Karpas-422 (cell line): ENCODE data around the gene CDCA3. TPM values are rescaled to one million over a fixed set of nuclear protein-coding genes. Genes with fewer than 3 reads are reported as not detected.
A peak's percentile ranks its signal among the peaks of the same experiment; 100 is the strongest.
"Not testable (repeated sequence)": the region's sequence is repeated elsewhere in the genome, so short reads cannot be mapped to it uniquely, and the experiment has no call there.

Source experiments
- DNase-seq: peaks from one replicate; pipeline ENCODE4 v3.0.0-alpha.2; 2015
- H2AFZ ChIP-seq: fragments of 200-600 bp; sonication (generic); 2 replicates; pipeline ENCODE4 v1.6.1; 2014; ENCODE audit warnings: antibody characterized with exemption, low read length, mixed read lengths
- H3K27ac ChIP-seq: fragments of 200-600 bp; sonication (generic); 2 replicates; pipeline ENCODE4 v1.5.1; 2014; ENCODE audit warnings: mild to moderate bottlenecking, low read length, moderate library complexity
- H3K27me3 ChIP-seq: fragments of 200-600 bp; sonication (generic); 2 replicates; pipeline ENCODE4 v1.6.1; 2014; ENCODE audit warnings: low read length, mixed read lengths
- H3K36me3 ChIP-seq: fragments of 200-600 bp; sonication (generic); 2 replicates; pipeline ENCODE4 v1.6.1; 2014; ENCODE audit warnings: low read length, mixed read lengths; ENCODE audit not compliant: insufficient read depth
- H3K4me1 ChIP-seq: fragments of 200-600 bp; sonication (generic); 2 replicates; pipeline ENCODE4 v1.6.1; 2014; ENCODE audit warnings: mild to moderate bottlenecking, low read length, mixed read lengths
- H3K4me2 ChIP-seq: fragments of 200-600 bp; sonication (generic); 2 replicates; pipeline ENCODE4 v1.6.1; 2014; ENCODE audit warnings: low read length, low read depth, mild to moderate bottlenecking; ENCODE audit not compliant: poor library complexity, severe bottlenecking
- H3K4me3 ChIP-seq: fragments of 200-600 bp; sonication (generic); 2 replicates; pipeline ENCODE4 v1.5.1; 2014; ENCODE audit warnings: mild to moderate bottlenecking, antibody characterized with exemption, low read length, mixed read lengths
- H3K79me2 ChIP-seq: fragments of 200-600 bp; sonication (generic); 2 replicates; pipeline ENCODE4 v1.6.1; 2014; ENCODE audit warnings: mild to moderate bottlenecking, low read length, mixed read lengths
- H3K9ac ChIP-seq: fragments of 200-600 bp; sonication (generic); 2 replicates; pipeline ENCODE4 v1.6.0; 2014; ENCODE audit warnings: low read length
- H3K9me2 ChIP-seq: fragments of 200-600 bp; sonication (generic), shearing (Covaris generic); replicated peaks from 2 replicates; pipeline ENCODE4 v1.6.0; 2014; ENCODE audit warnings: mild to moderate bottlenecking, low read length, moderate library complexity; ENCODE audit not compliant: insufficient read depth
- H3K9me3 ChIP-seq: fragments of 300-700, 200-600 bp; sonication (generic); 2 replicates; pipeline ENCODE4 v1.6.1; 2014; ENCODE audit warnings: low read length, mixed read lengths
- H4K20me1 ChIP-seq: fragments of 200-600 bp; sonication (generic); 2 replicates; pipeline ENCODE4 v1.6.1; 2014; ENCODE audit warnings: mild to moderate bottlenecking, antibody characterized with exemption, low read length, low read depth; ENCODE audit not compliant: insufficient read depth
- total RNA-seq: library from RNA; depleted of rRNA; stranded (reverse); fragments of >200 nt; shearing (Covaris generic); gene quantifications from 2 replicates; pipeline ENCODE4 v1.2.3, GENCODE V29; 2014; ENCODE audit warnings: low replicate concordance

The CDCA3 gene
- total RNA-seq, 1 experiment from 2014 or later, result 70.0 TPM

- no peaks in the 10 kb centered on the region for H3K9me3 ChIP-seq
- H2AFZ ChIP-seq, result peak overlapping the region; percentile 93; the same call in 1 of the 2 replicates
- H3K4me3 ChIP-seq, result peak overlapping the region; percentile 57
- no peaks in the 10 kb centered on the region for H3K79me2 ChIP-seq
- peaks cover 14% of the 10 kb centered on the region for H3K4me1 ChIP-seq
- H3K36me3 ChIP-seq, result peaks cover 4% of the 10 kb centered on the region; the same call in 1 of the 2 replicates
- no peaks in the 10 kb centered on the region for H3K9me2 ChIP-seq
- DNase-seq, result peak; percentile 99
- H3K4me2 ChIP-seq, result peak overlapping the region; percentile 68
- peak overlapping the region; percentile 87 for H3K27ac ChIP-seq
- no peaks in the 10 kb centered on the region for H4K20me1 ChIP-seq
- H3K27me3 ChIP-seq, result no peaks in the 10 kb centered on the region
- H3K9ac ChIP-seq, result peak overlapping the region; percentile 67
These were observed 39.9 kb upstream of the CDCA3 start for GRCh38 chr12:6890789-6891645.

- H2AFZ ChIP-seq, result not testable (repeated sequence)
- Histone ChIP-seq H3K9ac (peak overlapping the region; percentile 67; the same call in 1 of the 2 replicates), H3K27ac (peak overlapping the region; percentile 87)
These were observed 38.9 kb upstream of the CDCA3 start for GRCh38 chr12:6889775-6890573.

DNA sequence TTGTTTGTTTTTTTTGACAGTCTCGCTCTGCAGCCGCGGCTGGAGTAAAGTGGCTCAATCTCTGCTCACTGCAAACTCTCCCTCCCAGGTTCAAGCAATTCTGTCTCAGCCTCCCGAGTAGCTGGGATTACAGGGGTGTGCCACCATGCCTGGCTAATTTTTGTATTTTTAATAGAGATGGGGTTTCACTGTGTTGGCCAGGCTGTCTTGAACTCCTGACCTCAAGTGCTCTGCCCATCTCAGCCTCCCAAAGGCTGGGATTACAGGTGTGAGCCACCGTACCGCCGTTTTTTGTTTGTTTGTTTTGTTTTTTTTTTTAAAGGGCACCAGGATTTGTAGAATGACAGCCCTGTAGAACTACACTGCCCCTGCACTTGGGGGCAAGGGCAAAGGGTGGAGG is 37.7 kb upstream of the CDCA3 start:
- DNase-seq, H3K9me3 ChIP-seq, H2AFZ ChIP-seq: not testable (repeated sequence)

More at GRCh38 chr12:6889775-6890573, 38.9 kb upstream of the CDCA3 start:
- peaks cover 14% of the 10 kb centered on the region for H3K4me1 ChIP-seq
- not testable (repeated sequence) for DNase-seq, H3K36me3 ChIP-seq, H3K9me2 ChIP-seq, H3K79me2 ChIP-seq, H3K9me3 ChIP-seq, H4K20me1 ChIP-seq, H3K27me3 ChIP-seq
- H3K4me2 ChIP-seq, result peak overlapping the region; percentile 68
- H3K4me3 ChIP-seq, result peak overlapping the region; percentile 55; the same call in 1 of the 2 replicates

GRCh38 chr12:6888360-6888759 is 37.3 kb upstream of the CDCA3 start:
- H3K4me1 ChIP-seq, result peaks cover 14% of the 10 kb centered on the region
- no peaks in the 10 kb centered on the region for H3K79me2 ChIP-seq
- no peak overlapping the region for H2AFZ ChIP-seq
- no peak for DNase-seq
- no peaks in the 10 kb centered on the region for H3K9me3 ChIP-seq
- H3K4me3 ChIP-seq, result no peak overlapping the region
- no peak overlapping the region for H3K9ac ChIP-seq
- H3K27me3 ChIP-seq, result no peaks in the 10 kb centered on the region
- no peak overlapping the region for H3K4me2 ChIP-seq
- H3K36me3 ChIP-seq, result peaks cover 17% of the 10 kb centered on the region; the same call in 1 of the 2 replicates
- H3K27ac ChIP-seq, result no peak overlapping the region
- no peaks in the 10 kb centered on the region for H4K20me1 ChIP-seq
- no peaks in the 10 kb centered on the region for H3K9me2 ChIP-seq

More for the DNA sequence above, 37.7 kb upstream of the CDCA3 start:
- H4K20me1 ChIP-seq, H3K27ac ChIP-seq, H3K4me2 ChIP-seq, H3K9me2 ChIP-seq, H3K27me3 ChIP-seq, H3K79me2 ChIP-seq, H3K4me3 ChIP-seq, H3K9ac ChIP-seq: not testable (repeated sequence)
- H3K4me1 ChIP-seq, result peaks cover 14% of the 10 kb centered on the region
- peaks cover 13% of the 10 kb centered on the region; the same call in 1 of the 2 replicates for H3K36me3 ChIP-seq

GRCh38 chr12:6887460-6887859 is 36.4 kb upstream of the CDCA3 start:
- no peak for DNase-seq
- no peak overlapping the region for H3K4me3 ChIP-seq
- H3K4me2 ChIP-seq, result no peak overlapping the region
- no peak overlapping the region for H3K27ac ChIP-seq
- no peak overlapping the region for H2AFZ ChIP-seq
- H3K9me3 ChIP-seq, result no peaks in the 10 kb centered on the region
- no peaks in the 10 kb centered on the region for H3K27me3 ChIP-seq
- peaks cover 14% of the 10 kb centered on the region for H3K4me1 ChIP-seq
- no peaks in the 10 kb centered on the region for H3K79me2 ChIP-seq
- no peak overlapping the region for H3K9ac ChIP-seq
- no peaks in the 10 kb centered on the region for H3K9me2 ChIP-seq
- peaks cover 17% of the 10 kb centered on the region; the same call in 1 of the 2 replicates for H3K36me3 ChIP-seq
- H4K20me1 ChIP-seq, result no peaks in the 10 kb centered on the region

- not testable (repeated sequence) for H3K79me2 ChIP-seq, H3K27ac ChIP-seq, H3K4me3 ChIP-seq, H3K9me2 ChIP-seq, H3K9ac ChIP-seq, H4K20me1 ChIP-seq, H3K4me2 ChIP-seq, H2AFZ ChIP-seq, H3K9me3 ChIP-seq, H3K27me3 ChIP-seq, DNase-seq
- peaks cover 10% of the 10 kb centered on the region for H3K4me1 ChIP-seq
- peaks cover 17% of the 10 kb centered on the region; the same call in 1 of the 2 replicates for H3K36me3 ChIP-seq
These were observed 35.3 kb upstream of the CDCA3 start for GRCh38 chr12:6886206-6886999.

GRCh38 chr12:6884539-6884938 is 33.5 kb upstream of the CDCA3 start:
- Histone ChIP-seq H3K4me2 (no peak overlapping the region), H3K27me3 (no peaks in the 10 kb centered on the region), H2AFZ (no peak overlapping the region), H3K9me3 (no peaks in the 10 kb centered on the region), H3K4me1 (no peaks in the 10 kb centered on the region), H3K79me2 (no peaks in the 10 kb centered on the region), H3K4me3 (no peak overlapping the region), H3K27ac (no peak overlapping the region), H3K9ac (no peak overlapping the region), H3K36me3 (peaks cover 17% of the 10 kb centered on the region; the same call in 1 of the 2 replicates), H3K9me2 (no peaks in the 10 kb centered on the region), H4K20me1 (no peaks in the 10 kb centered on the region)
- DNase-seq, result no peak
